ENCODE measurements around the gene PDGFC. TPM values are rescaled to one million over a fixed set of nuclear protein-coding genes. Genes with fewer than 3 reads are reported as not detected.

The PDGFC gene

GRCh38 chr4:156732634-156733033 is 239.0 kb downstream of the PDGFC start:
- Histone ChIP-seq H3K9ac (ENCODE audit: low read depth, low read length) (no peak overlapping the region), H3K4me1 (ENCODE audit: control insufficient read depth, insufficient read depth, low read length) (peaks cover 21% of the 10 kb centered on the region), H3K4me3 (ENCODE audit: low read length) (no peak overlapping the region), H3K27me3 (ENCODE audit: control insufficient read depth, insufficient read depth, low read length) (no peaks in the 10 kb centered on the region), H3K36me3 (ENCODE audit: insufficient read depth, low read length) (no peaks in the 10 kb centered on the region), H3K4me2 (ENCODE audit: low read length) (no peak overlapping the region), H3K9me3 (replicated peaks; ENCODE audit: low read length) (peaks cover 14% of the 10 kb centered on the region)

- Histone ChIP-seq H3K4me2 (ENCODE audit: low read length) (no peak overlapping the region), H3K4me1 (ENCODE audit: control insufficient read depth, insufficient read depth, low read length) (no peaks in the 10 kb centered on the region), H3K4me3 (ENCODE audit: low read length) (no peak overlapping the region), H3K9me3 (replicated peaks; ENCODE audit: low read length) (peaks cover 14% of the 10 kb centered on the region), H3K36me3 (ENCODE audit: insufficient read depth, low read length) (no peaks in the 10 kb centered on the region), H3K27me3 (ENCODE audit: control insufficient read depth, insufficient read depth, low read length) (no peaks in the 10 kb centered on the region), H3K9ac (ENCODE audit: low read depth, low read length) (no peak overlapping the region)
Observed at GRCh38 chr4:156729416-156729815, 242.2 kb downstream of the PDGFC start.

DNA sequence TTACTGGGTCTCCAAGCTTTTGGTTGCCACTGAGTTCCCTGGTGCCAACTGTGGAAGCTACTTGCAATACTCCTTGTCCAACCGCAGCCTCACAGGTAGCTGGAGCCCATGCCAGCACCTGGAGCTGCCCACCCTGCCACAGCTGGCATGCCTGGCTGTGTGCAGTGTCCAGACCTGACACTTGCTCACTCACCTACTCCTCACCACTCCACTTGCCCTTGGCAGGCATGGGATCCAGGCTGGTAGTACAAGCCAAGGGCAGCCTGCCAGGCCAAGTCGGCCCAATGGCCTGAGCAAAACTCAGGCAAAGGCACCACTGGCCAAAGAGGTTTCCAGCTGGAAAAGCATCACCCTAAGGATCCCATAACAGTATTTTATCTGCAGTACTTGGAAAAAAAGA is 246.3 kb downstream of the PDGFC start:
- Histone ChIP-seq H3K9ac (ENCODE audit: low read depth, low read length) (no peak overlapping the region), H3K36me3 (ENCODE audit: insufficient read depth, low read length) (no peaks in the 10 kb centered on the region), H3K4me1 (ENCODE audit: control insufficient read depth, insufficient read depth, low read length) (no peaks in the 10 kb centered on the region), H3K4me3 (ENCODE audit: low read length) (no peak overlapping the region), H3K9me3 (replicated peaks; ENCODE audit: low read length) (no peaks in the 10 kb centered on the region), H3K27me3 (ENCODE audit: control insufficient read depth, insufficient read depth, low read length) (no peaks in the 10 kb centered on the region), H3K4me2 (ENCODE audit: low read length) (no peak overlapping the region)

DNA sequence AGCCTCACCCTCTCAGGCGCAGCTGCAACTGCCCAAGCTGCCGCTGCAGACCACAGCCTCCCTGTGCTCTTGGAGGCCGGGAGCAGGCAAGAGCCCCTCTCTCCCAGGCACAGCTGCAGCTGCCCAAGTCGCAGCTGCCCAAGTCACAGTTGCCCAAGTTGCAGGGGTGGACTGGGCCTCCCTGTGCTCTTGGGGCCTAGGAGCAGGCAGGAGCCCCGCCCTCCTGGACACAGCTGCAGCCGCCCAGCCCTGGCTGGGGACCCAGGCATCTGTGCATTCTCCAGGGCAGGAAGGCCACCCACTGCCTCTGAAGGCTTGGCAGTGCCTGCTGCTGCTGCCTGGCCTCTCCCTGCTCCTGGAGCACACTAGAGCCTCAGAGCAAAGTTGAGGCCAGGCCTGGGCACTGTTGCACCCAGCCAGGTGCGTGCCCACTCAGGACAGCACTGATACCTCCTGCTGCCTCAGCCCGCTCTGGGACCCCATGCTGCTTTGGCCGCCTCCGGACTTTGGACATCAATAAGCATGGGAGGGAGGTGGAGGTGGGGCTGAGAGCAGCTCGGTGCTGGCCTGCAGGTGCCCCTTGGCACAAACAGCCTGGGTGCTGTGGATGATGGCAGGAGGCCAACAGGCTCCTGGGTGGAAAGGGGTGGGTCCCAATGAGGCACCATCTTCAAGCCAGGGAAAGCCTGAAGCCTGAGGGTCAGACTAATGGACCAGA is 247.5 kb downstream of the PDGFC start:
- no peak overlapping the region for H3K4me2 ChIP-seq (ENCODE audit: low read length)
- no peaks in the 10 kb centered on the region for H3K9me3 ChIP-seq (replicated peaks; ENCODE audit: low read length)
- H3K4me3 ChIP-seq (ENCODE audit: low read length), result no peak overlapping the region
- H3K27me3 ChIP-seq (ENCODE audit: control insufficient read depth, insufficient read depth, low read length), result no peaks in the 10 kb centered on the region
- no peaks in the 10 kb centered on the region for H3K4me1 ChIP-seq (ENCODE audit: control insufficient read depth, insufficient read depth, low read length)
- H3K9ac ChIP-seq (ENCODE audit: low read depth, low read length), result no peak overlapping the region
- H3K36me3 ChIP-seq (ENCODE audit: insufficient read depth, low read length), result no peaks in the 10 kb centered on the region

GRCh38 chr4:156718226-156718625 is 253.4 kb downstream of the PDGFC start:
- no peak overlapping the region for H3K9ac ChIP-seq (ENCODE audit: low read depth, low read length)
- no peak overlapping the region for H3K4me2 ChIP-seq (ENCODE audit: low read length)
- H3K27me3 ChIP-seq (ENCODE audit: control insufficient read depth, insufficient read depth, low read length), result no peaks in the 10 kb centered on the region

GRCh38 chr4:156711193-156711590 is 260.4 kb downstream of the PDGFC start:
- Histone ChIP-seq H3K9me3 (replicated peaks; ENCODE audit: low read length) (no peaks in the 10 kb centered on the region), H3K9ac (ENCODE audit: low read depth, low read length) (no peak overlapping the region), H3K27me3 (ENCODE audit: control insufficient read depth, insufficient read depth, low read length) (no peaks in the 10 kb centered on the region), H3K4me3 (ENCODE audit: low read length) (no peak overlapping the region), H3K4me2 (ENCODE audit: low read length) (no peak overlapping the region), H3K4me1 (ENCODE audit: control insufficient read depth, insufficient read depth, low read length) (no peaks in the 10 kb centered on the region), H3K36me3 (ENCODE audit: insufficient read depth, low read length) (no peaks in the 10 kb centered on the region)

More at GRCh38 chr4:156718226-156718625, 253.4 kb downstream of the PDGFC start:
- H3K4me3 ChIP-seq (ENCODE audit: low read length), result no peak overlapping the region
- no peaks in the 10 kb centered on the region for H3K36me3 ChIP-seq (ENCODE audit: insufficient read depth, low read length)
- peaks cover 5% of the 10 kb centered on the region for H3K4me1 ChIP-seq (ENCODE audit: control insufficient read depth, insufficient read depth, low read length)
- H3K9me3 ChIP-seq (replicated peaks; ENCODE audit: low read length), result no peaks in the 10 kb centered on the region

Small RNA genes lying within 50 kb of the gene (small RNA-seq; reads per million reads assigned to genes)
- not detected for gene AC092608.2
